NCI-H2227 (cell line): ENCODE measurements around the gene GPC6.

Experiments used
- DNase-seq: peaks from one replicate; lab custom pipeline; 2025; ENCODE audit not compliant: unreplicated experiment; lab: John Stamatoyannopoulos, UW

The GPC6 gene

GRCh38 chr13:94139393-94139995 is 912.9 kb downstream of the GPC6 start:
- no peak for DNase-seq

- no peak for DNase-seq
Observed at GRCh38 chr13:94140027-94140426, 913.4 kb downstream of the GPC6 start.

- DNase-seq: no peak
Observed at GRCh38 chr13:94140511-94140910, 913.9 kb downstream of the GPC6 start.

DNA sequence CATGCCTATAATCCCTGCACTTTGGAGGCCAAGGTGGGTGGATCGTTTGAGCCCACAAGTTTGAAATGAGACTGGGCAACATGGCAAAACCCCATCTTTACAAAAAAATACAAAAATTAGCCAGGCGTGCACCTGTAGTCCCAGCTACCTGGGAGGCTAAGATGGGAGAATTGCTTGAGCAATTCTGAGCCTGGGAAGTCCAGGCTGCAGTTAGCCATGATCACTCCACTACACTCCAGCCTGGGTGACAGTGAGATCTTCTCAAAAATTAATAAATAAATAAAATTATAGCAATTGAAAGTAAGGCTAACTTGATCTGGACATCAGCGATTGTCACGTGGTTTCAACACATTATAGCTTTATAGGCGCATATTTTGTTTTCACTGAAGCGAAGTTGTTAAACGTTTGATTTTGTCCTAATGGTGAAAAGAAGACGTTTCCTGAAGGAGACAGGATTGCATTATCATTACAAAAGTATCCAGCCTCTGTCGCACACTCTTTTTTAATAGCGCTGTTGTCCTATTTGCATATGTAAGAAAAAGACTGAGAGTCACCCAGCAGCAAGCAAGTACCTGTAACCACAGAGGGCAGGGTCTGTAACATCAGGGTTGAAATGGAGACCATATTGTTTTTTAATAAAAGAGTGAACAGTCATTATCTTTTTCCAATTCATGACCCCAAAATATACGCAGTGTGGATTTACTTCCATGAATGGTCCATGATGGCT is 917.2 kb downstream of the GPC6 start:
- DNase-seq: no peak

DNA sequence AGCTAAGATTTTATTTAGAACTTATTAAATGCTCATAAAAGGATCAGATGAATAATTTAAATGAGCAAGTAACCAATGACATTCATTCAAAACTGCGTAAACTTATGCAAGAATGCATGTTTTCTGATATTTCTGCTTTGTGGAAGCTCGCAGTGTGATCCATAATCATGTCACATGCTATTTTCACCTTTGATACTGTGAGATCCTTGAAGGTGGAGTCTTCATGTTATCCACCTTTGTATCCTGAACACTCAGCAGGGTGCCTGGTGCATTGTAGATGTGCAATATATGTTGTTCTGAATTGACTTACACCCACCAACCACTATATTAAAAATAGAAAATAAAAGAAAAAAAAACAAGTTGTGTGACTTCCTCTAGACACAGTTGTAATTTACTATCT is 919.4 kb downstream of the GPC6 start:
- DNase-seq: no peak

DNA sequence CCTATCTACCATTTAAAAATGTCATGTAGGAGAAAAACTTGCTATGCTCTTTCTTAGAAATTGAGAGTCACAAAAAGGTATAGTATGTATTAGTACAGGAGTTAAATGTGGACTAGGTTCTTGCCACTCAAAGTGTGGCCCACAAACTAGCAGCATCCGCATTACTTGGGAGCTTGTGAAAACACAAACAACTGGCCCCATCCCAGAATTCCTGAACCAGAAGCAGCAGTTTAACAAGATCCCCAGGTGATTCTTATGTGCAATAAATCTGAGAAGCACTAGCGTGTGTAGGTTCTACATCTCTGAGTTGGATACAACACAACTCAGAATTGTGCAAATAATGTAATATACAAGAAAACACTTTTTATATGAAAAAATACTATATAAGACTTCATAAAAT is 927.0 kb downstream of the GPC6 start:
- DNase-seq: no peak

- DNase-seq: no peak
Observed at GRCh38 chr13:94154367-94154766, 927.8 kb downstream of the GPC6 start.

GRCh38 chr13:94157705-94158218 is 931.2 kb downstream of the GPC6 start:
- no peak for DNase-seq

DNA sequence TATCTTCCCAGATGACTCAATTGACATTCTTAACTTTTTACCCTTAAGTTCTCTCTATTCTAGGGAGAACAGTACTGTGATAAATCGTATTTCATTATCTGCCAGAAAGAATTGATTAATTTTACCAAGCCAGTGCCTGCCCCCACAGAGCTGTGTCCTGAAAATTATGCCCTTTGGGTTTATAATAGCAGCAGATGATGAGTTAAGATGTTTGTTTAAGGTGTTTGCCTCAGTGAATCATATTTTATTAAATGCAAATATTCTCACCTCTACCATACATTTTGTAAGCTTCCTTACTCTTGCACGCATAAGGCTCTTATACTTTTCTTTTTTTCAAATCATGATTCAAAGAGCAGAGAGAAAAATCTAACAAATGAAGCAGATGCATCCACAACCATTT is 934.3 kb downstream of the GPC6 start:
- no peak for DNase-seq

DNA sequence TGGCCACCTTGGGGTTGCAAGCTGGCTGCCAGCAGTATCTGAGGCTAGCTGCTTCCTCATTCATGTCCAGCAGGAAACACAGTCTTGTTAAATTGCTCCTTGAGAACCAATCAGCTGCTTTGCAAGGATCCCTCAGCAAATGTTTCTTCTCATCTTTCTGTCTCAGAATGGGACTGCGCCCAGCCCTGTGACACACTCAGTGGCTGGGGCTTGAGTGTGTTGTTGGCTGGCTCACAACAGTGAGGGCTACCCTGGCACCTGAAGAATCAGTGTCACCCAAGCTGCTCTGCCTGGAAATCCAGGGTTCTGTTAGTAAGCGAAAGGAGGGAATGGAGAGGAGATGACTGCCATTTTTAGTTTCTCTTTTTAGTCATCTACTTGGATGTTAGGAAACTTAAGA is 935.7 kb downstream of the GPC6 start:
- DNase-seq: no peak

- DNase-seq: no peak
Observed at GRCh38 chr13:94163535-94163934, 936.9 kb downstream of the GPC6 start.

DNA sequence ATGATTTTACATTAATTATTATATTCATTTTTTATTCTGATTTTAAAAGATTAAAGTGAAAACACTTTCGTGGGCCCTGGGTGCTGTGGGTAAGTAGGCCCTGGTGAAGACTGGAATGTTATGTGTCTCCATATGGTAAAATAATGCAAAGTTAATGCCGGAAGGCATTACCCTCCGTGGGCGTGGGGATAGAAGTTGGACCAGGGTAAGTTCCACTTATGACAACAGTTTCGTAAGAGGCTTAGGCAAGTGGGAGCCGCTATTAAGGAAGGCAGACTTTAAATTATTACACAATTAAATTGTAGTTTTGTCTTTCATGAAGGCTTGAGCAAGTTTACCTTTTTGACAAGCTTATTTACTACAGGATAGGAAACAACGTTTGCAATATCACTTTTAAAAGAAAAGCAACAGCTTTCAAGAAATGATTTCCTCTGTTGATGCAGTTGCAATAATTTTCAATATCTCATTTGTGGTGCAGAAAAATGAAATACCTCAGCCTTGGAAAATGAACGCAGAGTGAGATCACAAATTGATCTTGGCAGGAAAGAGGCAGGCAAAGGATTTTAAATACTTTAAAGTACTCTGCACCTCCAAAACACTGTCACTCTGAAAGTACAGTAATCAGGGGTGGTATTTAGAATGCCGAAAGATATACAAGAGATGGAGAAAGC is 942.3 kb downstream of the GPC6 start:
- no peak for DNase-seq

DNA sequence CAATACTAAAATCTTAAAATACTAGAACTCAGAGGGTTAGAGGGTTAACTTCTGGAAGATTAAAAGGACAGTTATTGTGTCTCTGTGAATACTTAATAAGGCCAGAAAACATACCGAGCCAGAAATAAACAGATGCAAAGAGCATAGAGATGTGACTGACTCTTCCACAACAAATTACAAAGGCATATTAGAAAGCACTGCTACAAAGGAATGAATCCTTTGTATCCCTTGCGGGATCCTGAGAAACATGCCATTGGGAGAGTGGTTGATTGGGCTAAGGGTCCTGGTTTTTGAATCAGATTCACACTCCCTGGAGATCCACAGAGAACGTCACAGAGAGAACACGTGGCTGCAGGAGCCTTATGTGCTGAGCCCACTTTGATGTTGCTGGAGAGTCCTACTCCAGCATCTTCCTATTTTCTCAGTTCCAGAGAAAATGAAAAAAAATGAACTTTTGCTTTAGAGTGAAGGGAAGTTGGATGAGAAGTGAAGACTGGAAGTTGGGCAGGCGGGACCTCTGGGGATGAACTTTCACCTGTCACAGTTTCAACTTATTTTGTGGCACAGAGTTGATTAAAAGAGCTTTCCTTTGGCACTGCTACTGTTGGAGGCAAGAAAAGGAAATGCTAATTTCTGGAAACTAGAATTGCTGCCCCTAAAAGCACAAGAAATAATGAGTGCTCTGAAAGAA is 943.0 kb downstream of the GPC6 start:
- DNase-seq: no peak

DNA sequence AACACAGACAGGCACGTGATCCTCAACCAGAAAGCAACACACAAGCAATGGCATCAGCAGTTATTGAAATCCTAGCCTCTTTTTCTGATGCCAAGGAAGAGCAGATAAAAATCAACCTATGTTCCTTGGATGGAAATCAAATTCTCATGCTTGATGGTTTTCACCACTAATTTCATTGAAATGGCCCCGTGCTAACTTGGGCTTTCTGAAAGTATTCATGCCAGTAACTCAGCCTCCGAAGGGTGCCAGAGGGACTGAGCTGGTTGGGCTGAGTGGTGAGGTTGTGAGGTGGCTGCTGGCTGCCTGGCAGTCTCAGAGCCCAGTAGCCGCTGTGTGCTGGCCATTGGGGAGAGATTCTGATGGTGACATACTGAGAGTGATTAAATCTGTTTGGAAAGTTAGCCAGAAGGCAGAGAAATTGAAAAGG is 943.6 kb downstream of the GPC6 start:
- no peak for DNase-seq

- DNase-seq: no peak
Observed at GRCh38 chr13:94172416-94172815, 945.8 kb downstream of the GPC6 start.

DNA sequence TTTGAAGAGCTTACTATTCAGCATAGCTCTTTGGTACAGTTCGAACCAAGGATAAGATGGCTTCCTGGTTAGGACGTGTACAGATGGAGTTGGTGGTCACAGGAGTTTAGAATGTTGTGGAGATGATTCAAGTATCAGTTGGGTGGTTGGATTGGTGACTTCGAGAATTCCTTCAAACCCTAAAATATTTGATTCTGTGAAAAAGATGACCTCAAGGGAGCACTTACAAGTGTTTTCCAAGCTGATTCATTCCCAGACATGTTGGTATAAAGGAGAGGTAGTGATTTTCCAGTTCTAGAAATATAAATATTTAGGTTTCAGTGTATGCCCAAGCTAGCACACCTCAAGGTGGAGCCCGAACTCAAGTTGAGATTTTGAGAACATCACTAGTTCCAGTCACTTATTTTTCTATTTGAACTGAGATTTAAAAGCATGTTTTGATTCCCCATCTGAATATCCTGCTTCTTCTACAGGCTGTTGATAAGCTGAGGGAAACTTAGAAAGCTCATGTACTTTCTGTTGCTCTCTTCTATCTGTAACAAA is 946.8 kb downstream of the GPC6 start:
- no peak for DNase-seq

GRCh38 chr13:94174009-94174408 is 947.4 kb downstream of the GPC6 start:
- no peak for DNase-seq

DNA sequence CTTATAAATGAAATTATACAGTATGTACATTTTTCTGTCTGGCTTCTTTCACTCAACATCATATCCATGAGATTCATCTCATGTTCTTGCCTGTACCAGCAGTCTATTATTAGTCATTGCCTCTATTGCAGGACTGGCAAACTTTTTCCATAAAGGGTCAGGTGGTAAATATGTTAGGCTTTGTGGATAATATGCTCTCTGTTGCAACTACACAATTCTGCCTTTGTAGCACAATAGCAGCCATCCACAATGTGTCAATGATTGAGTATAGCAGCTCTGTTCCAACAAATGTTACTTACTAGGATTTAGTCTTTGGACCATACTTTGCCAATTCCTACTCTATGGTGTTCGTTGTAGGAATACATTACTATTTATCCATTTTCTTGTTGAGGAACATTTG is 948.5 kb downstream of the GPC6 start:
- DNase-seq: no peak

DNA sequence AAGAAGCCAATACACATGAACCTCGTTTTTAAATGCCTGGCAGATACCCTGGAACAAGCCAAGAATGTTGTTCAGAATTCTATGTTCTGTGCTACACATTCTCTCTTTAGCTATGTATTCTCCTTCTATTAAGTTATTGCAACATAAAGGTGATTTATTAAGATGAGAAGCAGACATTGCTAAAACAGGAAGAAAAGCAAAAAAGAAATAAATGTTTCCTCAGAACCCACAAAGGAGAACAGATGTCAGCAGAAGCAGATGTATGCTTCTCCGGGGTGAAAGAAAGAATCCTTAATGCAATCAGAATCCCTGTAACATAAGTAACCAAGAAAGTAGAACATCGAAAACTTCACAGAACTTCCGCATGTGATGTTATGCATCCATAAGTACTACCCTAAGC is 950.0 kb downstream of the GPC6 start:
- DNase-seq: no peak

- no peak for DNase-seq
Observed at GRCh38 chr13:94177041-94177440, 950.4 kb downstream of the GPC6 start.

DNA sequence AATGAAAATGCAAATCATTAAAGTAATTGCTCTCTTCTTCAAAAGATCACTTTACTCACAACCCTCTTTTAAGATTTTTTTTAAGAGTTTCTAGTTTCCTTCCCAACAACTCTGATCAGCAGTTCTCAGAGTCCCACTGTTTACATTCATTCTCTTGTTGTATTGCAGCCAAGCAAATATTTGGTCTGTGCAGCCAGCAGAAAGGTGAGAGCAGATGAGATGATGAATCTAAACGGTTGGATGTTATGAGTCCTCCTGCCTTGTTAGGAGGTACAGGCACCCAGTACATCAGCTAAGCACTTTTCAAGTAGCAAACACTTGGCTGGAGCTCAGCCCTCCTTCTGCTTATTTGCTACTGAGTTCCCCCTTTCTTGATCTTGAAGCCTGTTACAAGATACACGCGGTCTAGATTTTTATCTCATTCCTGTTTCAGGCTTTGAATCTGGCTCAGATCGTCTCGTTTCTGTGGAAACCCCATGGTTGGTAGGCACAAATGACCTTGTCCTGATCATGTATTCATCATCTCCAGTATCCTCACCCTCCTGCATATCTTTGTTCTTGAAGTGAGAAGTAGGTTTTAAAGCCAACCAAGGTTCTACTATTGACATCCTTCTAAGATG is 952.1 kb downstream of the GPC6 start:
- no peak for DNase-seq
